Neural cell (in vitro differentiated cells): ENCODE measurements around the gene CACNA2D1. TPM values are rescaled to one million over a fixed set of nuclear protein-coding genes. Genes with fewer than 3 reads are reported as not detected.
"Not testable (repeated sequence)": the region's sequence is repeated elsewhere in the genome, so short reads cannot be mapped to it uniquely, and the experiment has no call there.

Experiments
- H2AFZ ChIP-seq: fragments of 200-600, 300-800 bp; sonication (generic), shearing (Covaris generic); 2 replicates; pipeline ENCODE4 v1.6.0; 2014; ENCODE audit warnings: low read depth, mild to moderate bottlenecking, antibody characterized with exemption, low read length, moderate library complexity
- H3F3A ChIP-seq: fragments of 200-600 bp; shearing (Covaris generic); 2 replicates; pipeline ENCODE4 v1.6.1; 2016; ENCODE audit warnings: mild to moderate bottlenecking, moderate library complexity, mixed read lengths, antibody characterized with exemption, low read length; ENCODE audit not compliant: insufficient read depth, poor library complexity, severe bottlenecking
- H3K27ac ChIP-seq: fragments of 200-600, 300-800 bp; sonication (generic), shearing (Covaris generic); 2 replicates; pipeline ENCODE4 v1.5.1; 2014; ENCODE audit warnings: mild to moderate bottlenecking, low read length, moderate library complexity
- H3K27me3 ChIP-seq: fragments of 300-800, 200-600 bp; sonication (generic), shearing (Covaris generic); 2 replicates; pipeline ENCODE4 v1.6.0; 2014; ENCODE audit warnings: mild to moderate bottlenecking, low read depth, low read length, moderate library complexity; ENCODE audit not compliant: insufficient read depth
- H3K36me3 ChIP-seq: fragments of 300-800, 200-600 bp; sonication (generic), shearing (Covaris generic); 2 replicates; pipeline ENCODE4 v1.5.1; 2014; ENCODE audit warnings: mild to moderate bottlenecking, antibody characterized with exemption, low read length, moderate library complexity; ENCODE audit not compliant: insufficient read depth
- H3K4me2 ChIP-seq: fragments of 300-800, 200-600 bp; sonication (generic), shearing (Covaris generic); 2 replicates; pipeline ENCODE4 v1.6.0; 2014; ENCODE audit warnings: mild to moderate bottlenecking, low read length
- H3K4me3 ChIP-seq: fragments of 300-800, 200-600 bp; sonication (generic), shearing (Covaris generic); 2 replicates; pipeline ENCODE4 v1.5.1; 2014; ENCODE audit warnings: mild to moderate bottlenecking, low read length, moderate library complexity
- H3K79me2 ChIP-seq: fragments of 200-600 bp; shearing (Covaris generic); replicated peaks from 2 replicates; pipeline ENCODE4 v1.6.0; 2014; ENCODE audit warnings: mild to moderate bottlenecking, low read length, moderate library complexity; ENCODE audit not compliant: insufficient read depth
- H3K9ac ChIP-seq: fragments of 300-800, 200-600 bp; sonication (generic), shearing (Covaris generic); 2 replicates; pipeline ENCODE4 v1.6.1; 2016; ENCODE audit warnings: mild to moderate bottlenecking, low read length, mixed read lengths
- H3K9me2 ChIP-seq: fragments of 200-600 bp; shearing (Covaris generic); 2 replicates; pipeline ENCODE4 v1.6.1; 2016; ENCODE audit warnings: mild to moderate bottlenecking, low read length, mixed read lengths; ENCODE audit not compliant: insufficient read depth
- H3K9me3 ChIP-seq: fragments of 200-600, 300-800 bp; sonication (generic), shearing (Covaris generic); 2 replicates; pipeline ENCODE4 v1.6.1; 2016; ENCODE audit warnings: mild to moderate bottlenecking, mixed run types, low read length, moderate library complexity, mixed read lengths
- H4K20me1 ChIP-seq: fragments of 200-600 bp; shearing (Covaris generic); 2 replicates; pipeline ENCODE4 v1.6.1; 2016; ENCODE audit warnings: mild to moderate bottlenecking, mixed run types; ENCODE audit not compliant: insufficient read depth
- CTCF ChIP-seq: fragments of 450-650 bp; IDR thresholded peaks from 2 replicates; pipeline ENCODE4 v1.5.1; 2014; ENCODE audit warnings: antibody characterized with exemption, mild to moderate bottlenecking, moderate library complexity; ENCODE audit not compliant: poor library complexity, severe bottlenecking
- EP300 ChIP-seq: fragments of 450-650 bp; conservative IDR thresholded peaks from 2 replicates; pipeline ENCODE4 v1.6.1; 2014; ENCODE audit warnings: antibody characterized with exemption, mild to moderate bottlenecking, moderate library complexity; ENCODE audit not compliant: poor library complexity, severe bottlenecking
- EZH2 ChIP-seq: fragments of 200-600, 300-800 bp; shearing (Covaris generic), sonication (generic); IDR thresholded peaks from 2 replicates; pipeline ENCODE4 v1.6.1; 2014; ENCODE audit warnings: antibody characterized with exemption, low read length, borderline replicate concordance, mild to moderate bottlenecking; ENCODE audit not compliant: insufficient read depth, poor library complexity, severe bottlenecking
- MXI1 ChIP-seq: fragments of 450-650 bp; conservative IDR thresholded peaks from 2 replicates; pipeline ENCODE4 v1.6.1; 2014; ENCODE audit warnings: antibody characterized with exemption, mild to moderate bottlenecking; ENCODE audit not compliant: poor library complexity, severe bottlenecking
- POLR2AphosphoS5 ChIP-seq: IDR thresholded peaks from 2 replicates; pipeline ENCODE4 v1.6.1; 2012
- RAD21 ChIP-seq: fragments of 450-650 bp; conservative IDR thresholded peaks from 2 replicates; pipeline ENCODE4 v1.6.1; 2014; ENCODE audit warnings: antibody characterized with exemption, mild to moderate bottlenecking, moderate library complexity
- SMC3 ChIP-seq: fragments of 450-650 bp; conservative IDR thresholded peaks from 2 replicates; pipeline ENCODE4 v1.6.1; 2014; ENCODE audit warnings: antibody characterized with exemption, mild to moderate bottlenecking, moderate library complexity; ENCODE audit not compliant: poor library complexity
- TAF1 ChIP-seq: IDR thresholded peaks from 2 replicates; pipeline ENCODE4 v1.6.1; 2012; ENCODE audit warnings: low read depth
- polyA plus RNA-seq: library from polyadenylated mRNA; depleted of rRNA; stranded (reverse); fragments of >200 nt; gene quantifications from 2 replicates; pipeline ENCODE4 v1.2.3, GENCODE V29; 2014
- TF ChIP-seq, protein P1 (sequence below): IDR thresholded peaks from 2 replicates; pipeline ENCODE4 v1.6.1; 2012; ENCODE audit warnings: borderline replicate concordance

The CACNA2D1 gene
- polyA plus RNA-seq, 1 donor from 2014 or later: 7.0 TPM

- H3K36me3 ChIP-seq: no peaks in the 10 kb centered on the region
- no peaks in the 10 kb centered on the region for H4K20me1 ChIP-seq
- no peaks in the 10 kb centered on the region for H3F3A ChIP-seq
- H2AFZ ChIP-seq: no peak overlapping the region
- no peaks in the 10 kb centered on the region for H3K9me2 ChIP-seq
- H3K9me3 ChIP-seq: no peaks in the 10 kb centered on the region
- no peak overlapping the region for H3K4me3 ChIP-seq
- H3K9ac ChIP-seq: no peak overlapping the region
- no peak overlapping the region for H3K27ac ChIP-seq
- H3K79me2 ChIP-seq: no peaks in the 10 kb centered on the region
- H3K4me2 ChIP-seq: no peak overlapping the region
- peaks cover 76% of the 10 kb centered on the region for H3K27me3 ChIP-seq
- TF ChIP-seq CTCF (no peak), MXI1 (no peak), EZH2 (no peak), RAD21 (no peak)
- TF ChIP-seq, protein P1, sequence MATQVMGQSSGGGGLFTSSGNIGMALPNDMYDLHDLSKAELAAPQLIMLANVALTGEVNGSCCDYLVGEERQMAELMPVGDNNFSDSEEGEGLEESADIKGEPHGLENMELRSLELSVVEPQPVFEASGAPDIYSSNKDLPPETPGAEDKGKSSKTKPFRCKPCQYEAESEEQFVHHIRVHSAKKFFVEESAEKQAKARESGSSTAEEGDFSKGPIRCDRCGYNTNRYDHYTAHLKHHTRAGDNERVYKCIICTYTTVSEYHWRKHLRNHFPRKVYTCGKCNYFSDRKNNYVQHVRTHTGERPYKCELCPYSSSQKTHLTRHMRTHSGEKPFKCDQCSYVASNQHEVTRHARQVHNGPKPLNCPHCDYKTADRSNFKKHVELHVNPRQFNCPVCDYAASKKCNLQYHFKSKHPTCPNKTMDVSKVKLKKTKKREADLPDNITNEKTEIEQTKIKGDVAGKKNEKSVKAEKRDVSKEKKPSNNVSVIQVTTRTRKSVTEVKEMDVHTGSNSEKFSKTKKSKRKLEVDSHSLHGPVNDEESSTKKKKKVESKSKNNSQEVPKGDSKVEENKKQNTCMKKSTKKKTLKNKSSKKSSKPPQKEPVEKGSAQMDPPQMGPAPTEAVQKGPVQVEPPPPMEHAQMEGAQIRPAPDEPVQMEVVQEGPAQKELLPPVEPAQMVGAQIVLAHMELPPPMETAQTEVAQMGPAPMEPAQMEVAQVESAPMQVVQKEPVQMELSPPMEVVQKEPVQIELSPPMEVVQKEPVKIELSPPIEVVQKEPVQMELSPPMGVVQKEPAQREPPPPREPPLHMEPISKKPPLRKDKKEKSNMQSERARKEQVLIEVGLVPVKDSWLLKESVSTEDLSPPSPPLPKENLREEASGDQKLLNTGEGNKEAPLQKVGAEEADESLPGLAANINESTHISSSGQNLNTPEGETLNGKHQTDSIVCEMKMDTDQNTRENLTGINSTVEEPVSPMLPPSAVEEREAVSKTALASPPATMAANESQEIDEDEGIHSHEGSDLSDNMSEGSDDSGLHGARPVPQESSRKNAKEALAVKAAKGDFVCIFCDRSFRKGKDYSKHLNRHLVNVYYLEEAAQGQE: no peak
Observed at GRCh38 chr7:82388138-82388537, 55.4 kb downstream of the CACNA2D1 start.

DNA sequence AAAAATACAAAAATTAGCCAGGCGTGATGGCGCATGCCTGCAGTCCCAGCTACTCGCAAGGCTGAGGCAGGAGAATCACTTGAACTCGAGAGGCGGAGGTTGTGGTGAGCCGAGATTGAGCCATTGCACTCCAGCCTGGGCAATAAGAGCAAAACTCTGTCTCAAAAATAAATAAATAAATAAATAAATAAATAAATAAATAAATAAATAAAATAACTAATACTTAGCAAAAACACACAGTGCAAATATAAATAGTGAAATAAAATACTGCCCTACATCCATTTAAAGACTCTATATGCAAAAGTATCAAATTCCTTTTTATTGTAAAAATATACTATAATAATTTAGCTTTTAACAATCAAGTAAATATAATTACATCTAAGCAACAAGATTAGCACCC, 57.0 kb downstream of the CACNA2D1 start:
- H2AFZ ChIP-seq, H3K9ac ChIP-seq, H3K4me3 ChIP-seq, H3K79me2 ChIP-seq, H3K27ac ChIP-seq, H3F3A ChIP-seq, H3K9me2 ChIP-seq, H3K9me3 ChIP-seq, H4K20me1 ChIP-seq, H3K4me2 ChIP-seq, H3K36me3 ChIP-seq: not testable (repeated sequence)
- peaks cover 78% of the 10 kb centered on the region for H3K27me3 ChIP-seq

- Histone ChIP-seq H2AFZ (no peak overlapping the region), H3K79me2 (no peaks in the 10 kb centered on the region), H4K20me1 (no peaks in the 10 kb centered on the region), H3K4me2 (no peak overlapping the region), H3K9me3 (no peaks in the 10 kb centered on the region), H3K9ac (no peak overlapping the region), H3K36me3 (no peaks in the 10 kb centered on the region), H3K27ac (no peak overlapping the region), H3F3A (no peaks in the 10 kb centered on the region), H3K9me2 (no peaks in the 10 kb centered on the region), H3K27me3 (peaks cover 67% of the 10 kb centered on the region), H3K4me3 (no peak overlapping the region)
- no peak for TF ChIP-seq TAF1
- no peak for TF ChIP-seq MXI1
- TF ChIP-seq CTCF: no peak
- TF ChIP-seq EZH2: no peak
- no peak for TF ChIP-seq SMC3
- TF ChIP-seq, protein P1: no peak
- no peak for TF ChIP-seq EP300
- TF ChIP-seq RAD21: no peak
- TF ChIP-seq POLR2AphosphoS5: no peak
Observed at GRCh38 chr7:82384779-82385178, 58.8 kb downstream of the CACNA2D1 start.
